Sciatic nerve (tissue), 2 donors: Measurements from ENCODE around the gene MRPL36. TPM values are rescaled to one million over a fixed set of nuclear protein-coding genes. Genes with fewer than 3 reads are reported as not detected.
A peak's percentile ranks its signal among the peaks of the same experiment; 100 is the strongest.
"Not testable (repeated sequence)": the region's sequence is repeated elsewhere in the genome, so short reads cannot be mapped to it uniquely, and the experiment has no call there.

Experiments used
- ATAC-seq: fragments of 200-7000 bp; cut with Tn5 transposase; one replicate; pipeline ENCODE4 v1.9.1; 2020; ENCODE audit warnings: mild to moderate bottlenecking, moderate library complexity
- DNase-seq: peaks from one replicate; pipeline ENCODE4 v3.0.0-alpha.2; 2020; ENCODE audit warnings: low spot score
- intact Hi-C: fragments of 100-400 bp; cut with DNase I; formaldehyde crosslinking; loops from one replicate; pipeline ENCODE4 v1.14.2; 2022
- total RNA-seq: library from RNA; stranded (reverse); fragmentation: NEBNext Ultra II Directional; extraction: Animal tissue kit (Norgen Biotek cat#: 25700); gene quantifications from one replicate; pipeline ENCODE4 v1.2.1, GENCODE V29; 2021
- donor health status: DM: no; HTN: no; CAD: no.
- donor health status: DM: no; HTN: no; CAD: no.

The MRPL36 gene
- total RNA-seq: 28.4 TPM

DNA sequence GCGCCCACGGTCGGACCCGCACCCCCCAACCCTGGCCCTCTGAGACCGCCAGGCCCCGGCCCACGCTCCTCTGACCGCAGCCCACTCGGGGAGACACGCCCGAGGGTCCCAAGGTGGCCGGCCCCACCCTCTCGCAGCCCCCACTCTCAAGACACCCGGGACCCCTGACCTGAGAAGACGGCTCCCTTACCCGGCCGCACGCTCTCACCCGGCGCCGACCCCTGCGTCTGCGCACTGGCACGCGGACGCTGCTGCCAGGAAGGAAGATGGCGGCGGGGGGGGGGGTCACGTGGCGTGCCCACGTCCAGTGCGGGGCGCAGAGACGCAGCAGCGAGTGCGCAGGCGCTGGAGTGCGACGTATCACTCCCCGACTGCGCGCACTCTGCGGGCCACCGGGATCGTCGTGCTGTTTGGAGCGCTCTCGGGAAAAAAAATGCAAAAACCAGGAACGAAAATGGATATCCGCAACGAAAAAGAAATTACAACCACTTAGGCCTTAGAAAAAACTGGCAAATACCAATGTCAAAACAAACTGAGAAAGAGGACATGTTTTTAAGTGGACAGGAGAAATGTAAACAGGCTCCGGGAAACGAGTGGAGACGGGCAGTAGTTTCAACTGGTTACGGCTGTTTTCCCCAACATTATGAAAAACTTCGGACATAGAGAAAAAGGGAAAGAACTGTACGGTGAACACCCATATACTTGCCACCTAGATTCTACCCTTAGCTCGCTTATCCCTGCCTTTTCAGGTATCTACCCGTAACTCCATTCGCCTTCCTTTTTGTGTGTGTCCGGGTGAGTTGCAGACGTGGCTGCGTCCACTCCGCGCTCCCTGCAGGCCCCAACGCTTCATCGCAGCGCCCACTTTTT lies at the start of gene MRPL36:
Gene MRPL36 (minus strand): TSS at position 236 of the 870 bp plus-strand sequence. CDS start 902 bp downstream, outside the sequence.
- intact Hi-C loops: no loop called here
- DNase-seq (peak; percentile 96), ATAC-seq (peak; percentile 98)

DNA sequence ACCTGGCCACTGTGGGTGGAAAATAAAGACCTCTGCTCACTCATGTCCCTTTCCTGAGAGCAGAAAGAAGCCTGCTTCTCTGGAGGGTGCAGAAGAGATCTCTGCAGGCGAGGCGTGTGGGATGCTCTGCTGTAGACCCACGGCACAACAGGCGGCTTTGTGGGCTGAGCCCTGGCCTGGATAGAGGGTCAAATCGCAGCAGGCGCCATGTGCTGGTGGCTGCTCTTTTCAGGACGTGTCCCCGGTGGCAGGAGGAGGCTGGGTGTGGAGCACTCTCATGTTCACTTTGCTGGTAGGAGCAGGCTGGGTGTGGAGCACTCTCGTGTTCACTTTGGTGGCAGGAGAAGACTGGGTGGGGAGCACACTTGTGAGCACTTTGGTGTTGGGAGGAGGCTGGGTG lies 48.0 kb upstream of the MRPL36 start:
- intact Hi-C loops: no loop called here
- DNase-seq (no peak), ATAC-seq (no peak)

- ATAC-seq (no peak), DNase-seq (no peak)
- intact Hi-C loops: no loop called here
Observed at GRCh38 chr5:1847056-1847455, 47.4 kb upstream of the MRPL36 start.

- ATAC-seq: no peak
- intact Hi-C loops: no loop called here
- DNase-seq: no peak
Observed at GRCh38 chr5:1846583-1846982, 46.9 kb upstream of the MRPL36 start.

DNA sequence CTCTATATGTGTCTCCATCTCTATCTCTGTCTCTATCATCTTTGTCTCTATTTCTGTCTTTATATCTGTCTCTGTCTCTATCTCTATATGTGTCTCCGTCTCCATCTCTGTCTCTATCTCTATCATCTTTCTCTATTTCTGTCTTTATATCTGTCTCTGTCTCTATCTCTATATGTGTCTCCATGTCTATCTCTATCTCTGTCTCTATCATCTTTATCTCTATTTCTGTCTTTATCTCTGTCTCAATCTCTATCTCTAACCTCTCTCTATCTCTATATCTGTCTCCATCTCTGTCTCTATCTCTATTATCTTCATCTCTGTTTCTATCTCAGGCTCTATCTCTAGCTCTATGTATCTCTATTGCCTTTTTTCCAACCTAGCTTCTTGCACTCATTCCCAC lies 46.1 kb upstream of the MRPL36 start:
- ATAC-seq (no peak), DNase-seq (no peak)
- intact Hi-C loops: no loop called here

- no peak for DNase-seq
- ATAC-seq: no peak
- intact Hi-C loops: no loop called here
Observed at GRCh38 chr5:1844708-1845436, 45.2 kb upstream of the MRPL36 start.

DNA sequence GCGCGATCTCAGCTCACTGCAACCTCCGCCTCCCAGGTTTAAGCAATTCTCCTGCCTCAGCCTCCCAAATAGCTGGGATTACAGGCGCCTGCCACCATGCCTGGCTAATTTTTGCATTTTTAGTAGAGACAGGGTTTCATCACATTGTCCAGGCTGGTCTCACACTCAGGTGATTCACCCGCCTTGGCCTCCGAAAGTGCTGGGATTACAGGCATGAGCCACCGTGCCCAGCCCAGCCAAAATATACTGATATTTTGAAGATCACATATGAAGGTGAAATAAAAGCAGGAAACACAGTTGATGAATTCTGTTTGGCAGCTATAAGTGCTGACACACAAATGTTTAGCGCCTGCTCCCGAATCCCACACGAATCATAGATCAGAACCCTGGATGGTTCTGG lies 44.1 kb upstream of the MRPL36 start:
- intact Hi-C loops, DNase-seq, ATAC-seq: not testable (repeated sequence)

DNA sequence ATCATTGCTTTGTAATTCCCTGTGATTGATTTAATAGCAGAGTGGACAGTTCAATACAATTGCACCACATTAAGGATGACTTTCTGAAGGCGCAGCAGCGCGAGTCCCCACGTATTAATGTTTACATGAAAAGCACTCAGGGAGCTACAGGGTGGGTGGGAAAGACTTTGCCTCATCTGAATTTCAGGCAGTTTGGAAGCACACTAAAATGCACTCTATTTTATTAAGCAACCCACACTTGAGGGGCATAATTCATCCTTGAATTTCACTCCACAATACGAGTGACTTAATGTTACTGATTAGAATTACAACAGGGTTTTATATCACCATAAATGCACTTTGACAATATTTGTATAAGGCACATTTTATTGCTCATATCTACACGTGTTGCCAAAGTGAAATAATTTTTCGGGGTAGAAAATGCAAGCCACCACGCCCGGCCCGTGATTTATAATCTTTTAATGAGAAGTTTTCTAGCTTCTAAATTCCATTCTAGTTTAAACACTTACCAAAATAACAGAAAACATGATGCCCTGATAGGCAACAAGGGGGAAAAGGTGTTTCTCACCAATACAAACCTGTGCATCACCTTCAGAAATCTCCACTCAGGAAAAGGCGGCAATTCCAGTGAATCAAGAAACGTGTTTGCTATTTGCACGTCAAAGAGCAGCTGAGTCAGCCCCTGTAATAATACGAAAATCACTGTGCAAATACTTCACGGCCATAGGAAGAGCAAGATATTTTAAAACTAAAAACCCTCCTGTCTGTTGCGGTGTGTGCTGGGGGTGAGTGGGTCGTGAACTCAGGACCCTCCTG lies 42.6 kb upstream of the MRPL36 start:
- DNase-seq: no peak

GRCh38 chr5:1840741-1841521 lies 41.3 kb upstream of the MRPL36 start:
- intact Hi-C loops: no loop called here
- ATAC-seq (no peak), DNase-seq (no peak)

More for the DNA sequence above, 42.6 kb upstream of the MRPL36 start:
- no peak for ATAC-seq
- intact Hi-C loops: no loop called here

GRCh38 chr5:1840071-1840547 lies 40.5 kb upstream of the MRPL36 start:
- DNase-seq (no peak), ATAC-seq (no peak)
- intact Hi-C loops: no loop called here

- ATAC-seq: no peak
- no peak for DNase-seq
- intact Hi-C loops: no loop called here
Observed at GRCh38 chr5:1838013-1838412, 38.4 kb upstream of the MRPL36 start.

- ATAC-seq (no peak), DNase-seq (no peak)
- intact Hi-C loops: no loop called here
Observed at GRCh38 chr5:1836891-1837880, 37.5 kb upstream of the MRPL36 start.

DNA sequence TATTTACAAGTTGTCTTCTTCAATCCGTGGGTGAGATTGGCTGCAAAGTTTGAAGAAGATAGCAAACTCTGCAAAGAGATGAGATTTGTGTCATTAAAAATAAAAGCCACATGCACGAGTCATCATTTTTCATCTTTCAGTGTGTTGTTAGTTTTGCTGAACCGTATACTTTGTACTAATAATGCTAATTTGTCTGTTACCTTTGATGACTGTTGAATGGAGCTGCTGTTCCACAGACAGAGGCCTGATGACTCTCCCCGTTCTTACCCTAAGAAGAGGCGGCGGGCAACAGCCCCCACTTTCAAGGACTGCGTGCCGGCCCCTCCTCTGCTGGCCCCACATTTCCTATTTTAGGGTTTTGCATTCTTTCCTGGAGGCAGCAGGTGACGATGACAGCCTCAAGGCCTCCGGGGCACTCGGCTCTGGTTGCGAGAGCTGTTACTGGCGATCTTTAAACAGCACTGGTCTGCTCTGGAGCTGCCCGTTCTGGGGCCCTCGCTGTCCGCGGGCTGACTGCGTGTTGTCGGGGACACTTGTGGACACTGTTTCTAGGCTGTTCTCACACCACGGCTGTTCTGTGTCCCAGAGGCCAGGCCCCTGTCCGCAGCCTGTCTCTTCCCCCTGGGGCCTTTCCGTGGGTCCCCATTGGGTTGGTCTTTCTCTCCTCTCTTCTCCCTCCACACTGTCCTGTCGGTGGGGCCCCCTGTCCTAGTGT lies 36.7 kb upstream of the MRPL36 start:
- no peak for ATAC-seq
- intact Hi-C loops: no loop called here
- DNase-seq: no peak

GRCh38 chr5:1835431-1835830 lies 35.8 kb upstream of the MRPL36 start:
- intact Hi-C loops: no loop called here
- no peak for DNase-seq
- ATAC-seq: no peak

DNA sequence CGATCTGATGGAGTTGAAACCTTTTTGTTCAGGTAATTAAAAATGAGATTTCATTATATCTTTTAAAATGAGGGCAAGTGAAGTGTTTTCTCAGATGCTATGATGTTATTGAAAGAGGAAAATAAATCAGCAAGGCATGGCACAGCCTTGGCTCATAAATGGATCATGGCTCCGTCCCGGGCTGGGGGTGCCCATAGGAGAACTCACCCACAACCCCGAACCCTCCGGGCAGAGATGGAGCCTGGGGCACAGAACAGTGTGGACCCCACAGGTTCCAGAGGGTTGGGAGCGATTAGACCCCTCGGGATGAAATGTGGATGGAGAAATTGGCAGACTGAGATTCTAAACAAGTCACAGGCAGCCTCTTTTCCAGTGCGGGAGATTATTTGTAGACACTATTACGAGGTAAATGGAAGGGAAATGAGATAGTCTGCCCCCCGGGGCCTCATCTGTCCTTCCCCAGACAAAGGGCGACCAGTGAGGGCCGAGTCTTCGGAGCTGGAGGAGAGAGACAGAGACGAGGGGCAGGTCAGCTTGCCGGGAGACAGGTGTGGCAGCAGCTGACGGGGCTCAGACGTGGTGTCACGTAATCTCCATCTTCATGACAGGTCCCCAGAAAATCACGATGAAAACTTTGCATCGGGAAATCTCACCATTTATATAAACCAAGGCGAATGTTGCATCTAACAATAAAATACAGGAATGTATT lies 35.2 kb upstream of the MRPL36 start:
- intact Hi-C loops: no loop called here
- ATAC-seq: no peak
- no peak for DNase-seq

- intact Hi-C loops: no loop called here
- ATAC-seq: no peak
Observed at GRCh38 chr5:1834022-1834551, 34.5 kb upstream of the MRPL36 start.

More at GRCh38 chr5:1834022-1834551, 34.5 kb upstream of the MRPL36 start:
- DNase-seq: no peak
